Stomach (tissue), 4 donors: ENCODE results near the gene MAGEE2.

Experiments used
- CTCF ChIP-seq, 7 experiments: fragments of 450-650 bp in 4 of 7; fragments of 200-600 bp in 3 of 7; sonication (generic) in 3 of 7; IDR thresholded peaks; one replicate each; pipeline ENCODE4 v1.5.1; 2016 to 2019; ENCODE audit warnings: antibody characterized with exemption in 7 of 7, control low read depth in 2 of 7, mild to moderate bottlenecking in 1 of 7
- POLR2A ChIP-seq, 4 donors: fragments of 450-650 bp; IDR thresholded peaks; one replicate each; pipeline ENCODE4 v1.6.1; 2016; ENCODE audit warnings: antibody characterized with exemption in 4 of 4, control low read depth in 2 of 4, mild to moderate bottlenecking in 1 of 4, moderate library complexity in 1 of 4
- POLR2AphosphoS5 ChIP-seq, 3 donors: sonication (generic); formaldehyde crosslinking; IDR thresholded peaks; one replicate each; pipeline ENCODE4 v1.6.1; 2016; ENCODE audit warnings: antibody characterized with exemption in 3 of 3

DNA sequence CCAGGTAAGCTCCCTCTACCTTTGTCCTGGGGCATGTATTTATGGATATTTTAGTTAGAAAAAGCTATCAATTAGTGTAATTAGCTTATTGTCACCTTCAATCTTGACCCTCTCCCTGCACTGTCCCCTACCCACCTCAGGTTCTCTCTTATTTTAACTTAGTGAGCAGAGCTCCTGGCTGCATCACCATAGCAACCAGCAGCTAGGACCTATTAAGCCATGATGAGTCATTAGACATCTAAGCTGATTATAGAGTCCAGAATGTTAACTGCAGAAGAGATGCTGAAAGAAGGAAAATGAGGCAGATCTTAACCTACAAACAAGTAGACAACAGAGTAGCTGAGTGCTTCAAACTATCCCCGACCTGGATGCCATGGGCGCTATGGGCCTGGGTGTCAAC is 36.6 kb downstream of the MAGEE2 start:
- no peak for TF ChIP-seq POLR2AphosphoS5 (IDR thresholded peaks at IDR 0.05)
- TF ChIP-seq CTCF (IDR thresholded peaks at IDR 0.05): no peak
- no peak for TF ChIP-seq POLR2A (IDR thresholded peaks at IDR 0.05)
